Measurements from ENCODE around the gene FRMD8. TPM values are rescaled to one million over a fixed set of nuclear protein-coding genes. Genes with fewer than 3 reads are reported as not detected.

The FRMD8 gene
- total and polyA plus RNA-seq, 2 of the 8 experiments (the other 6 are each of a cell fraction or from before 2014, with no cell fraction given) = 15.0 to 19.2 TPM

DNA sequence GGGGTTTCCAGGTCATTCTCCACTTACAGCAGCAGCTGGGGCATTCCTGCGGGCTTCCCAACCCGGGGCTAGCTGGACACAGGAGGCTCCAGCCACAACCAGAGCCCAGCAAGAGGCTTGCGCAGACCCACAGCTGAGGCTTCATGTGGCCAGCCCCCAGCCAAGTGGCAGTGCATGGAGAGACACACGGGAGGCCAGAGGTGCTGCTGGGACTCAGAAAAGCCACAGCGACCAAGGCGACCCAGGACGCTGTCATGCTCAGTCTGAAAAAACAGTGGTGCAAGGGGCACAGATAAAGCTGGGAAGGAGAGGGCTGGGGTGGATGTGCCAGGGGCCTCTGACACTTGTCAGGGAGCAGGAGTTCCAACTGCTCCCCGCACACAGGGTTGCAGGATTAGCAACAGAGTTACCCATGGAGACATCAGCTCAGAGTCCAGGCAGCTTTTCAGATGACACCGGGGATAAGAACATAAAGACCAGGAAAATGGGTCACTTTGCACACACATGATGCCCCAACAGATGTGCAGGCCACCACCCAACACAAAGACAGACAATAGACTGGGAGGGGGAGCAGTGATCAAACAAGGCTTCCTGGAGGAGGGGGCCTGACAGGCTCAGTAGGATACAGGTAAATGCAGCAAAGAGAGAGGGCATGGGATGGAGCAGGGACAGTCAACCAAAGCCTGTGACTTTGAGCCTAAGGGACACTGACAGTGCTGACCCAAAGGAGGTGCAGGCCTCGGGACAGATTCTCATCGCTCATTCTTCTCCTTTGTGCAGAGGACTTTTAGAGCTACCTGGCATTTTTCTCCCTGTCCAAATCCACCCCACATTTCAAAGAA is 29.3 kb downstream of the FRMD8 start:
- Histone ChIP-seq H2BK120ac (replicated peaks; ENCODE audit: low read depth, low read length) (no peak overlapping the region), H4K20me1 (replicated peaks in 1 of 2; ENCODE audit: control insufficient read depth in 1 of 2, insufficient read depth in 2 of 2, low read length in 2 of 2) (peaks cover 0 to 6% of the 10 kb centered on the region in 2 experiments), H2BK15ac (ENCODE audit: low read length) (no peak overlapping the region), H3K9me3 (ENCODE audit: insufficient read depth in 2 of 2, low read depth in 1 of 2, low read length in 1 of 2) (no peaks in the 10 kb centered on the region), H4K5ac (ENCODE audit: insufficient read length, low read depth, low read length) (no peak overlapping the region), H3K9ac (replicated peaks in 1 of 4; ENCODE audit: extremely low read depth in 1 of 4, low read depth in 3 of 4, low read length in 3 of 4) (no peak overlapping the region; a peak in 1 of 7 replicates), H2BK5ac (ENCODE audit: low read depth, low read length) (no peak overlapping the region), H2AK5ac (ENCODE audit: low read depth, low read length) (no peak overlapping the region), H3K79me2 (ENCODE audit: control insufficient read depth in 1 of 2, insufficient read depth in 2 of 2, low read length in 2 of 2) (no peaks in the 10 kb centered on the region), H3K14ac (ENCODE audit: insufficient read length) (no peak overlapping the region), H3K27me3 (replicated peaks in 1 of 4; ENCODE audit: control insufficient read depth in 3 of 4, extremely low read depth in 1 of 4, insufficient read depth in 3 of 4, low read length in 3 of 4) (no peaks in the 10 kb centered on the region; a peak in 1 of 7 replicates), H3K36me3 (ENCODE audit: control insufficient read depth in 2 of 4, insufficient read depth in 4 of 4, low read length in 3 of 4) (no peaks in the 10 kb centered on the region), H3K79me1 (ENCODE audit: low read depth, low read length) (no peaks in the 10 kb centered on the region), H3K23me2 (ENCODE audit: low read depth, low read length) (peaks cover 4% of the 10 kb centered on the region; the same call in 1 of the 2 replicates), H3K56ac (replicated peaks; ENCODE audit: insufficient read length, low read depth, low read length) (no peak overlapping the region), H2BK20ac (ENCODE audit: low read length) (no peak overlapping the region), H3K4me3 (ENCODE audit: extremely low read depth in 1 of 4, insufficient read depth in 2 of 4, low read depth in 3 of 4, low read length in 4 of 4) (peak overlapping the region in 2 of 4 experiments; percentile 23 to 38; a peak in 2 of 8 replicates), H3K4ac (replicated peaks; ENCODE audit: insufficient read length, low read depth, low read length) (no peak overlapping the region), H3K4me1 (replicated peaks in 1 of 4; ENCODE audit: control insufficient read depth in 3 of 4, insufficient read depth in 4 of 4, low read length in 3 of 4) (peaks cover 9 to 39% (median 28%) of the 10 kb centered on the region in 4 experiments), H3K27ac (ENCODE audit: low read depth, low read length) (no peak overlapping the region), H2AFZ (ENCODE audit: low read length) (peak overlapping the region; percentile 74; the same call in 1 of the 2 replicates), H4K8ac (ENCODE audit: extremely low read depth, insufficient read depth, low read length) (no peak overlapping the region; the same call in 1 of the 2 replicates), H4K91ac (replicated peaks; ENCODE audit: insufficient read length, low read length) (no peak overlapping the region), H3K4me2 (ENCODE audit: insufficient read depth in 1 of 2, low read depth in 2 of 2, low read length in 2 of 2) (peak overlapping the region in 1 of 2 experiments; percentile 56; a peak in 2 of 4 replicates), H3K18ac (ENCODE audit: extremely low read depth, low read length) (no peak overlapping the region), H3K23ac (ENCODE audit: insufficient read length) (no peak overlapping the region), H2BK12ac (ENCODE audit: low read depth, low read length) (no peak overlapping the region; the same call in 1 of the 2 replicates)
- 90% methylated on average over 9 of the region's 11 CpGs; no CpG with 5 or more reads in 1 of the 2 experiments for WGBS, 2 experiments (ENCODE audit: extremely low coverage in 1 of 2, insufficient coverage in 1 of 2, insufficient read length in 1 of 2, insufficient replicate concordance in 2 of 2, low coverage in 1 of 2, low lambda C conversion rate in 2 of 2, missing lambda C conversion rate in 1 of 2)
- TF ChIP-seq HDAC6 (IDR thresholded peaks at IDR 0.05; ENCODE audit: low read depth, low read length) (no peak), POLR2A (IDR thresholded peaks at IDR 0.05; ENCODE audit: control extremely low read depth in 1 of 2, low read depth in 2 of 2, low read length in 2 of 2) (0 out of 3 replicates have a peak, but pooled peaks of 1 of the 2 experiments have one; percentile 42)
- DNase-seq (ENCODE audit: low read depth in 1 of 2, low spot score in 2 of 2) (no peak), FAIRE-seq (no peak)
- CTCF ChIA-PET (ENCODE audit: partially characterized antibody) = interaction anchor here (0.6 to 22.8 kb wide), 44 partner anchors 9 to 618 kb away, joined by 3 to 430 read pairs (median 6); partner anchors contain the start of genes FRMD8, MALAT1 and SCYL1
- POLR2A ChIA-PET (ENCODE audit: partially characterized antibody) = interaction anchor here (0.7 to 20.8 kb wide), 19 partner anchors 8 to 114 kb away, joined by 3 to 826 read pairs (median 4); partner anchors contain the start of genes FRMD8, MALAT1 and NEAT1

Data from H1 (cell line).